ENCODE data around the gene CSRP2. TPM values are rescaled to one million over a fixed set of nuclear protein-coding genes. Genes with fewer than 3 reads are reported as not detected.

Gene CSRP2
- total and polyA plus RNA-seq, 8 donors = 3.1 to 20.0 (median 7.6) TPM

DNA sequence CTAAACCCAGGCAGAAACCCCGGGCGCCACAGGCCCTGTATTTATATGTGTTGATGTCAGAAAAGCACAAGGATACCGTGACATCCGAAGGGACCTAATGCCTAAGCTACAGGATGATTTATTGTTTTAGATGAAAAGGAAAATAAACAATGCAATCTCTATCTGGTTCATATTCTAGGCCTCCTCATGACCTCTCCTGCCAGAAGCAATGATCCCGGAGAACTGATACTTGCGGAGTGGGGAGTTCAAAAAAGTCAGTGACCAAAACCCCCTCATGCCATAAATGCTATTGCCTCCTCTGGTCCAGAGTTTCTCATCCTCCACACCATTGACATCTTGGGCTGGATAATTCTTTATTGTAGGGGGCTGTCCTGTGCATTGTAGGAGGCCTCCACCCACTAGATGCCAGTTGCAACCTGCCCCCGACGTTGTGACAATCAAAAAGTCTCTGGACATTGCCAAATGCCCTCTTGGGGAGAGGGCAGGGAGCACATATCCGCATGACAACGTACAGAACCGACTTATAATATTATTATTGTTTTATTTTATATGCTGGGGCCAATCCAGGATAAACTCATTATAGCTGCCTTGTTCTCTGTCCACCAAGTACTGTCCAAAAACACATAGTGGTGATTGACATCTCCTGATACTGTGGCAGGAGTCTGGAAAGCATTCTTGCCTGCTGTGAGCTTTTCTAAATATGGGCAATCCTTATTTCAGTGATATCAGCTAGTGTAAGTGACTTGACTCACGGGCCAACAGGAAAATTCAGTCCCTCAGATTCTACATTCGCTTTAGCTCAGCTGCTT, 1.1 kb upstream of the CSRP2 start:
- Histone ChIP-seq H3K9me3 (no peaks in the 10 kb centered on the region), H3K27me3 (no peaks in the 10 kb centered on the region), H3K4me3 (peak overlapping the region in 3 of 4 donors; percentile 34 to 65 (median 65)), H3K27ac (peak overlapping the region in 1 of 4 donors; percentile 72), H3K4me1 (no peaks in the 10 kb centered on the region), H3K36me3 (no peaks in the 10 kb centered on the region)
- WGBS, 2 donors = 49 to 52% methylated on average over 13 of the region's 13 CpGs
- ATAC-seq (peak in 1 of 4 donors; percentile 3), FAIRE-seq (no peak), DNase-seq (peak in 1 of 6 donors; percentile 27)
- intact Hi-C loops (cut with DNase I) = no loop called here
- TF ChIP-seq, protein P1, sequence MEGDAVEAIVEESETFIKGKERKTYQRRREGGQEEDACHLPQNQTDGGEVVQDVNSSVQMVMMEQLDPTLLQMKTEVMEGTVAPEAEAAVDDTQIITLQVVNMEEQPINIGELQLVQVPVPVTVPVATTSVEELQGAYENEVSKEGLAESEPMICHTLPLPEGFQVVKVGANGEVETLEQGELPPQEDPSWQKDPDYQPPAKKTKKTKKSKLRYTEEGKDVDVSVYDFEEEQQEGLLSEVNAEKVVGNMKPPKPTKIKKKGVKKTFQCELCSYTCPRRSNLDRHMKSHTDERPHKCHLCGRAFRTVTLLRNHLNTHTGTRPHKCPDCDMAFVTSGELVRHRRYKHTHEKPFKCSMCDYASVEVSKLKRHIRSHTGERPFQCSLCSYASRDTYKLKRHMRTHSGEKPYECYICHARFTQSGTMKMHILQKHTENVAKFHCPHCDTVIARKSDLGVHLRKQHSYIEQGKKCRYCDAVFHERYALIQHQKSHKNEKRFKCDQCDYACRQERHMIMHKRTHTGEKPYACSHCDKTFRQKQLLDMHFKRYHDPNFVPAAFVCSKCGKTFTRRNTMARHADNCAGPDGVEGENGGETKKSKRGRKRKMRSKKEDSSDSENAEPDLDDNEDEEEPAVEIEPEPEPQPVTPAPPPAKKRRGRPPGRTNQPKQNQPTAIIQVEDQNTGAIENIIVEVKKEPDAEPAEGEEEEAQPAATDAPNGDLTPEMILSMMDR (IDR thresholded peaks at IDR 0.05) = no peak

DNA sequence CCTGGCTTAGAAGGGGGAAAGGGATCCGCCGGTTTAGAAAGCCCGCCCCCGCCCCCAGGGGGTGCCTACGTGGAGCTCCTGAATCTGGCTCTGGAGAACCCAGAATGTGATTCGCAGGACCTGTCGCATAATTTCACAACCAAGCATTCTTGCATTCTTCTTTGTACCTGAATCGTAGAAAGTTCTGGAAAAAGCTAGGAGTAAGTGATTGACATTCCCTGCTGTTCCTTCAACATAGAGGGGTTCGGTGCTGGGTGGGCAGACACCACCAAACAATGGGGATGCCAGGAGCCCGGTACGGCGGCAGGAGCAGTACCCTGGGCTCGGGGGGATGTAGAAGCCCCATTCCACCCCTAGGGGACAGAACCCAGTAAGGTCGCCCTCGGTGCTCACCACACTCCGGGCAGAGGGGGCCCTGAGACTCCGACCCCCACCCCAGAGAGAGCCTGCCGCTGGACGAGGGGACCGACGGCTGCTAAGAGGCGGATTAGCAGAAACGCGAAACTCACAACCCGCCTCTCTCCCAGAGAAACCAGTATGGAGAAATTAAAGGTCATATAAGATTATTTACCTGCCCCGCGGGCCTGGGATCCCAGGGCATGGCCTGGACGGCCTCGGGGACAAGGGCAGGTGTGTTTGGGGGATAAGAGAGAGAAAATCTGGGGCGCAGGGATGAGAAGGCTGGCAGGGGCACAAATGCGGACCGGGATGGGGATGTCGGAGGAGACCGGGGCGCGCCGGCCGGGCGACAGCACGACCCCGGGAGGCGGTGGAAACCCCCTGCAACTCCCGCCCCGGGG, 520 bp downstream of the CSRP2 start:
- TF ChIP-seq, protein P1 (IDR thresholded peaks at IDR 0.05) = no peak
- no peaks in the 10 kb centered on the region for H3K27me3 ChIP-seq
- H3K4me3 ChIP-seq = peak overlapping the region; percentile 34 to 66 (median 65)
- H3K9me3 ChIP-seq = no peaks in the 10 kb centered on the region
- no peaks in the 10 kb centered on the region for H3K36me3 ChIP-seq
- peak overlapping the region in 2 of 4 donors; percentile 68 to 72 for H3K27ac ChIP-seq
- DNase-seq (peak; percentile 11 to 66 (median 30)), ATAC-seq (peak; percentile 32 to 53 (median 36)), FAIRE-seq (no peak)
- 0 to 1% methylated on average over 43 to 44 of the region's 44 CpGs for WGBS, 2 donors
- intact Hi-C loops (cut with DNase I) = no loop called here
- no peaks in the 10 kb centered on the region for H3K4me1 ChIP-seq

DNA sequence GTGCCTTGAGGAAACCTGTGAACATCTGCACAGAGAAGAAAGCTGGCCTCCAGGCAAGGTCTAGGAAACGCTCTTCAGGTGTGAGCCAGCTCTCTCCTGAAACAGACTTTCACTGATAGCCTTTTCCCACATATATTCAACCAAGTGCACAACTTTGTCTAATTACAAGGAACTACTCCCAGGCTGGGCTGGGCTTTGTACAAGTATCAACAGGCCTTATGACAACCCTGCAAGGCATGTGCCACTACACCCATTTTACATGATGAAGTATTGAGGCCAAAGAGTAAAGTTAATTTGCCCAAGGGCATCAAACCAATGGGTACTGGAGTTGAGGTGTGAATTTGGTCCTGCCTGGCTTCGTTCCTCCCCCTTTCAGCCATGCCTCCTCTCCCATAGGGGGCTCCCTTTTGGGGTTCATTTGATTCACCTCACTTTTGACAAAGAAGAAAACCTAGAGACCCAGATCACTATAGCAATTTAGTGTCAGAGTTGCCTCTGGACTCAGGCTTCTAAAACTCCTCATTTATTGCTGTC, 2.1 kb downstream of the CSRP2 start:
- no peak overlapping the region for H3K4me3 ChIP-seq
- no peaks in the 10 kb centered on the region for H3K36me3 ChIP-seq
- H3K9me3 ChIP-seq = no peaks in the 10 kb centered on the region
- DNase-seq (no peak), ATAC-seq (no peak), FAIRE-seq (no peak)
- intact Hi-C loops (cut with DNase I) = no loop called here
- TF ChIP-seq, protein P1 (IDR thresholded peaks at IDR 0.05) = no peak
- no peaks in the 10 kb centered on the region for H3K4me1 ChIP-seq
- H3K27ac ChIP-seq = no peak overlapping the region
- WGBS, 2 donors = 80 to 89% methylated on average over 2 of the region's 2 CpGs
- H3K27me3 ChIP-seq = no peaks in the 10 kb centered on the region

DNA sequence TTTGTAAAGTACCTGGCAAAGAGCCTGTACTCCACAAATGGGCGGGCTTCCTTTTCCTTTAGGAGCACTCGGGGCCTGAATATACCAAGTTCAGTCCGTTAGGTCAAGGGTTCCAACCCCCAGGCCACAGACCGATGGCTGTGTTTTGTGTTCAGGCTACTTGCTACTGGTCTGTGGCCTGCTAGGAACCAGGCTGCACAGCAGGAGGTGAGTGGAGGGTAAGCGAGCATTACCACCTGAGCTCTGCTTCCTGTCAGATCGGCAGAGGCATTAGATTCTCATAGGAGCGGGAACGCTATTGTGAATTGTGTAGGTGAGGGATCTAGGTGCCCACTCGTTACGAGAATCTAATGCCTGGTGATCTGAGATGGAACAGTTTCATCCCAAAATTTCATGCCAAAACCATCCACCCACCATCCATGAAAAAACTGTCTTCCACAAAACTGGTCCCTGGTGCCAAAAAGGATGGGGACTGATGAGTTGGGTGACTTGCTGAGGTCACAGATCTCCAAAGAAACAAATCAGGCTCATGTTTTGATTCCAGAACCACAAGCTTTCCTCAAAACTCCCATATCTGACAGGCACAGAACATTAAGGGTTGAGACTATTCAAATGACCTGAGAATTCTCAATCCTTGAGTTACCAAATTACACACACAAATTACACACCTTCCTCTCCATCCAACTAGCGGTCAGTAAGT, 4.2 kb downstream of the CSRP2 start:
- 87 to 88% methylated on average over 11 of the region's 11 CpGs for WGBS, 2 donors
- no peaks in the 10 kb centered on the region for H3K36me3 ChIP-seq
- TF ChIP-seq, protein P1 (IDR thresholded peaks at IDR 0.05) = no peak
- H3K27me3 ChIP-seq = no peaks in the 10 kb centered on the region
- ATAC-seq = no peak
- no peaks in the 10 kb centered on the region for H3K9me3 ChIP-seq
- no peak for DNase-seq
- no peak overlapping the region for H3K4me3 ChIP-seq
- FAIRE-seq = no peak
- no peak overlapping the region for H3K27ac ChIP-seq
- intact Hi-C loops (cut with DNase I) = no loop called here
- H3K4me1 ChIP-seq = no peaks in the 10 kb centered on the region

All from pancreas (tissue), 10 donors.